GM23248 (cell line): ENCODE results near the gene MID1.

Experiments used
- EZH2 ChIP-seq: fragments of 200-600 bp; sonication (generic); IDR thresholded peaks from 2 replicates; pipeline ENCODE4 v1.6.1; 2018; ENCODE audit warnings: antibody characterized with exemption, mild to moderate bottlenecking; ENCODE audit not compliant: insufficient read depth, poor library complexity, severe bottlenecking
- EZH2phosphoT487 ChIP-seq: fragments of 200-600 bp; sonication (generic); IDR thresholded peaks from 2 replicates; pipeline ENCODE4 v1.6.1; 2018; ENCODE audit warnings: antibody characterized with exemption, moderate library complexity, mild to moderate bottlenecking, low read depth; ENCODE audit not compliant: insufficient read depth

DNA sequence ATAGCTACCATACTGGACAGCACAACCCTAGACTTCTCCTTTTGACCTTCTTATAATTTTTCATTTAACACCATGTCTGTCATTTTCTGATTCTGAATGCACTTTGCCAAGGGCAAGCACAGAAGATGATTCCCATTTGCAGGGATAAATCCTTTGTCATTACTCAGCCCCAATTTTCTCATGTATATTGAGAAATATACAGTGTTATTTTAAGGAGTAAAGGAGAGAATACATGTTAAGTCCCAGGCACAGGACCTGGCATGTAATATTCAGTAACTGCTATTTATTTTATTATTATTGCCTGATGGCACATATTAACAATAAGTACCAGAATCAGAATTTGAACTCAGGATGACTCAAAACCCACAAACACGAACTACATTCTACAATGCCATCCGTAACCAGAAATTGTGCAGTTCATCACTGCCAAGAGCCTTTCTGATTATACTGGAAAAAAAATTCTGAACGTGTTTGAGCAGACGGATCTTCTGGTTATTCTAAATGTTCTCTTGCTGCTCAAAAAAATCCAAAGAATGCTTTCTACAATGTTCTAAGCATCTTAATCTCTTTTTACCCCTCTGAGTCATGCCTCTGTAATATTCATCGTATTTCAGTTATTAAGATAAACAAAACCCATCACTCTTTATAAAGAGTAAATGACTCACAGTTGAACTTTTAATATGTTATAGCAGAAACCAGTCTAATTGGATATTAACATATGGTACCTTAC is 170.0 kb downstream of the MID1 start:
- TF ChIP-seq EZH2 (no peak), EZH2phosphoT487 (no peak)
